ENCODE measurements around the gene ARMC6. TPM values are rescaled to one million over a fixed set of nuclear protein-coding genes. Genes with fewer than 3 reads are reported as not detected.
"Not testable (repeated sequence)": the region's sequence is repeated elsewhere in the genome, so short reads cannot be mapped to it uniquely, and the experiment has no call there.

The ARMC6 gene
- total and polyA plus RNA-seq, 2 experiments from 2014 or later, result 23.9 to 45.0 TPM

- in situ Hi-C loops (cut with MboI), result no loop called here
- Histone ChIP-seq H3K79me2 (ENCODE audit: insufficient read depth) (no peaks in the 10 kb centered on the region), H3K9me3 (ENCODE audit: low read depth) (no peaks in the 10 kb centered on the region), H3K9me2 (ENCODE audit: insufficient read depth) (no peaks in the 10 kb centered on the region), H2AFZ (no peak overlapping the region), H3K36me3 (ENCODE audit: low read depth) (no peaks in the 10 kb centered on the region), H4K20me1 (ENCODE audit: insufficient read depth) (no peaks in the 10 kb centered on the region), H3K4me3 (no peak overlapping the region), H3K27me3 (replicated peaks; ENCODE audit: insufficient read depth) (no peaks in the 10 kb centered on the region), H3F3A (ENCODE audit: insufficient read depth) (no peaks in the 10 kb centered on the region), H3K9ac (no peak overlapping the region), H3K4me1 (ENCODE audit: insufficient read depth) (no peaks in the 10 kb centered on the region), H3K4me2 (ENCODE audit: unreplicated experiment) (no peak overlapping the region), H3K27ac (no peak overlapping the region)
- WGBS, 2 experiments (ENCODE audit: low coverage in 1 of 2, low lambda C conversion rate in 2 of 2, missing lambda C conversion rate in 2 of 2), result 93 to 97% methylated on average over 23 to 24 of the region's 24 CpGs
- DNase-seq, result no peak
- TF ChIP-seq EZH2 (IDR thresholded peaks at IDR 0.05; ENCODE audit: insufficient read depth, poor library complexity, severe bottlenecking), result no peak
- TF ChIP-seq EZH2phosphoT487 (IDR thresholded peaks at IDR 0.05; ENCODE audit: insufficient read depth, low read depth), result no peak
Observed at GRCh38 chr19:19096641-19097627, 63.5 kb downstream of the ARMC6 start.

- Histone ChIP-seq H3K4me3 (no peak overlapping the region), H2AFZ (no peak overlapping the region), H3K4me1 (ENCODE audit: insufficient read depth) (no peaks in the 10 kb centered on the region), H3K79me2 (ENCODE audit: insufficient read depth) (no peaks in the 10 kb centered on the region), H4K20me1 (ENCODE audit: insufficient read depth) (no peaks in the 10 kb centered on the region), H3K9ac (no peak overlapping the region), H3K9me2 (ENCODE audit: insufficient read depth) (no peaks in the 10 kb centered on the region), H3K9me3 (ENCODE audit: low read depth) (no peaks in the 10 kb centered on the region), H3K27me3 (replicated peaks; ENCODE audit: insufficient read depth) (no peaks in the 10 kb centered on the region), H3F3A (ENCODE audit: insufficient read depth) (no peaks in the 10 kb centered on the region), H3K27ac (no peak overlapping the region), H3K4me2 (ENCODE audit: unreplicated experiment) (no peak overlapping the region), H3K36me3 (ENCODE audit: low read depth) (no peaks in the 10 kb centered on the region)
- in situ Hi-C loops (cut with MboI), result no loop called here
- WGBS, 2 experiments (ENCODE audit: low coverage in 1 of 2, low lambda C conversion rate in 2 of 2, missing lambda C conversion rate in 2 of 2), result 84 to 91% methylated on average over 9 of the region's 9 CpGs
- TF ChIP-seq EZH2phosphoT487 (IDR thresholded peaks at IDR 0.05; ENCODE audit: insufficient read depth, low read depth) (no peak), EZH2 (IDR thresholded peaks at IDR 0.05; ENCODE audit: insufficient read depth, poor library complexity, severe bottlenecking) (no peak)
- no peak for DNase-seq
Observed at GRCh38 chr19:19098084-19098702, 64.8 kb downstream of the ARMC6 start.

GRCh38 chr19:19098703-19099632, 65.6 kb downstream of the ARMC6 start:
- no peaks in the 10 kb centered on the region for H3K27me3 ChIP-seq (replicated peaks; ENCODE audit: insufficient read depth)
- H3K4me3 ChIP-seq, result no peak overlapping the region
- no peaks in the 10 kb centered on the region for H3K36me3 ChIP-seq (ENCODE audit: low read depth)
- H3K9ac ChIP-seq, result no peak overlapping the region
- TF ChIP-seq EZH2 (IDR thresholded peaks at IDR 0.05; ENCODE audit: insufficient read depth, poor library complexity, severe bottlenecking) (no peak), EZH2phosphoT487 (IDR thresholded peaks at IDR 0.05; ENCODE audit: insufficient read depth, low read depth) (no peak)
- in situ Hi-C loops (cut with MboI), result no loop called here
- DNase-seq, result no peak
- no peak overlapping the region for H2AFZ ChIP-seq
- no peak overlapping the region for H3K27ac ChIP-seq
- H3K4me2 ChIP-seq (ENCODE audit: unreplicated experiment), result no peak overlapping the region
- H3K9me2 ChIP-seq (ENCODE audit: insufficient read depth), result no peaks in the 10 kb centered on the region
- no peaks in the 10 kb centered on the region for H3K9me3 ChIP-seq (ENCODE audit: low read depth)
- H4K20me1 ChIP-seq (ENCODE audit: insufficient read depth), result no peaks in the 10 kb centered on the region
- WGBS, 2 experiments (ENCODE audit: low coverage in 1 of 2, low lambda C conversion rate in 2 of 2, missing lambda C conversion rate in 2 of 2), result 81 to 83% methylated on average over 18 of the region's 18 CpGs
- H3K4me1 ChIP-seq (ENCODE audit: insufficient read depth), result no peaks in the 10 kb centered on the region
- H3K79me2 ChIP-seq (ENCODE audit: insufficient read depth), result no peaks in the 10 kb centered on the region
- no peaks in the 10 kb centered on the region for H3F3A ChIP-seq (ENCODE audit: insufficient read depth)

DNA sequence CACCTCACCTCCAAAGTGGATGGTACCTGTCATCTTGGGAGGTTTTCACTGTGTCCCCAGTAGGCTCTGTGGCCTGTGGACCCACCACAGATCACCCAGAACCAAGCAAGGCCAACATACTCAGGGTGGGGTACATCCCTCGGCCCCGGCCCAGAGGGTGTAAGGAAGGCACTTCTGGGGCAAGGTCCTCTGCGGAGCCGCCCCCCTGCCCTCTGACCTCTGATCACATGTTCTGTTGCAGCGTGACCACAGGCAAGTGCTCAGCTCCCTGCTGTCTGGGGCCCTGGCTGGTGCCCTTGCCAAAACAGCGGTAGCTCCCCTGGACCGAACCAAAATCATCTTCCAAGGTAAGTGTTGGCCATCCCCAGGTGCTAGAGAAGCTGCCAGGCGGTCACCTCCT, 68.1 kb downstream of the ARMC6 start:
- H3K9ac ChIP-seq, result no peak overlapping the region
- H3K9me3 ChIP-seq (ENCODE audit: low read depth), result no peaks in the 10 kb centered on the region
- 80 to 88% methylated on average over 8 of the region's 8 CpGs for WGBS, 2 experiments (ENCODE audit: low coverage in 1 of 2, low lambda C conversion rate in 2 of 2, missing lambda C conversion rate in 2 of 2)
- no peaks in the 10 kb centered on the region for H3K9me2 ChIP-seq (ENCODE audit: insufficient read depth)
- H3K79me2 ChIP-seq (ENCODE audit: insufficient read depth), result no peaks in the 10 kb centered on the region
- H2AFZ ChIP-seq, result no peak overlapping the region
- in situ Hi-C loops (cut with MboI), result no loop called here
- no peaks in the 10 kb centered on the region for H3K4me1 ChIP-seq (ENCODE audit: insufficient read depth)
- no peaks in the 10 kb centered on the region for H3K27me3 ChIP-seq (replicated peaks; ENCODE audit: insufficient read depth)
- no peaks in the 10 kb centered on the region for H3F3A ChIP-seq (ENCODE audit: insufficient read depth)
- H3K4me2 ChIP-seq (ENCODE audit: unreplicated experiment), result no peak overlapping the region
- no peak for DNase-seq
- H4K20me1 ChIP-seq (ENCODE audit: insufficient read depth), result no peaks in the 10 kb centered on the region
- H3K27ac ChIP-seq, result no peak overlapping the region
- no peak overlapping the region for H3K4me3 ChIP-seq
- TF ChIP-seq EZH2 (IDR thresholded peaks at IDR 0.05; ENCODE audit: insufficient read depth, poor library complexity, severe bottlenecking), result no peak
- TF ChIP-seq EZH2phosphoT487 (IDR thresholded peaks at IDR 0.05; ENCODE audit: insufficient read depth, low read depth), result no peak
- no peaks in the 10 kb centered on the region for H3K36me3 ChIP-seq (ENCODE audit: low read depth)

DNA sequence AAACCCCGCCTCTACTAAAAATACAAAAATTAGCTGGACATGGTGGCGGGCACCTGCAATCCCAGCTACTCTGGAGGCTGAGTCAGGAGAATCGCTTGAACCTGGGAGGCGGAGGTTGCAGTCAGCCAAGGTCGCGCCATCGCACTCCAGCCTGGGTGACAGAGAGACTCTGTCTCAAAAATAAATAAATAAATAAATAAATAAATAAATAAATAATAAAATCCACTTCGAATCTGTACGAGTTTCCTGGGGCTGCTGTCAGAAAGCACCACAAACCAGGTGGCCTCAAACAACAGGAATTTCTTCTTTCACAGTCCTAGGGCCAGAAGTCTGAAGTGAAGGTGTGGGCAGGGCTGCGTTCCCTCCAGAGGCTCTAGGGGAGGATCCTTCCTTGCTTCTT, 69.2 kb downstream of the ARMC6 start:
- H3K4me2 ChIP-seq (ENCODE audit: unreplicated experiment); H3K9me2 ChIP-seq (ENCODE audit: insufficient read depth); H3K27me3 ChIP-seq (replicated peaks; ENCODE audit: insufficient read depth); H4K20me1 ChIP-seq (ENCODE audit: insufficient read depth); in situ Hi-C loops (cut with MboI); H3K36me3 ChIP-seq (ENCODE audit: low read depth); H3K4me3 ChIP-seq; DNase-seq; H3K9ac ChIP-seq; H3F3A ChIP-seq (ENCODE audit: insufficient read depth); H3K27ac ChIP-seq; H3K79me2 ChIP-seq (ENCODE audit: insufficient read depth); H2AFZ ChIP-seq; H3K4me1 ChIP-seq (ENCODE audit: insufficient read depth); H3K9me3 ChIP-seq (ENCODE audit: low read depth): not testable (repeated sequence)
- 96 to 98% methylated on average over 10 of the region's 10 CpGs for WGBS, 2 experiments (ENCODE audit: low coverage in 1 of 2, low lambda C conversion rate in 2 of 2, missing lambda C conversion rate in 2 of 2)

Data from GM23248 (cell line).